ENCODE data around the gene SYT1. TPM values are rescaled to one million over a fixed set of nuclear protein-coding genes. Genes with fewer than 3 reads are reported as not detected.

Gene SYT1
- total and polyA plus RNA-seq, 2 experiments from 2014 or later: 48.7 to 51.7 TPM

DNA sequence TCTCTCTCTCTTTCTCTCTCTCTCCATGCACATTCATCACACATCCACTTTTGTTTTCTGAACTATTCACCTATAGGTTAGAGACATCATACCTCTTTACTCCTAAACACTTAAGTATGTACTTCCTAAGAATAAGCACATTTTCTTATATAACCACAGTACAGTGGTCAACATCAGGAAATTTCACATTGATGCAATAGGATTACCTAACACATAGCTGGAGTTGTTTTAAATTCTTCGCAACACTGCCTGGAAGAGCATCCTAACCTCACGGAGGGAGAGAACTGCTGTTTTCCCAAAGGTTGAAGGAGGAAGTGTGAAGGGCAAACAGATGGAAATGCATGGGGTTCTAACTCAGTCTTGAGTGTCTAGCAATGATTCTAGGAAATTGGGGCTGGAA lies 159.2 kb downstream of the SYT1 start:
- Mint-ChIP-seq H3K36me3 (ENCODE audit: low read depth) (no peaks in the 10 kb centered on the region), H3K4me3 (no peak overlapping the region)

DNA sequence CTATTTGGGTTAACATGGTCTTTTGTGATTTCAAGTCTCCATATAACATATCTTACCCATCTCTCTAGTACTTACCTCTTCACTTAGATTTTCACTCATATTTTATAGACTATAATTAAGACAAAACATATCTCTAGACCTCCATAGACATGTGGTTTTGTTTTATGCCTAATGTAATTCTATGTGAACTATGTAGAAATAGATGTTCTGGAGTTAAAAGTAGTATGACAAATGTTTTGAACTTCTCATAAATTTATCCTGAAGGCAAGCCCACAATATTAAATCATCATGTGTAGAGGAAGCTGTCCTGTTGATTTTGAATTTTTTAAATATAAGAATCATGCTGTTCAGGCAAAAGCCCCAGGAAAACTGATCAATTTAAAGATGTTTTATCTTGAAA lies 169.2 kb downstream of the SYT1 start:
- no peaks in the 10 kb centered on the region for H3F3A ChIP-seq (replicated peaks; ENCODE audit: low read depth)
- H2AFZ ChIP-seq: no peak overlapping the region
- TF ChIP-seq, protein P1, sequence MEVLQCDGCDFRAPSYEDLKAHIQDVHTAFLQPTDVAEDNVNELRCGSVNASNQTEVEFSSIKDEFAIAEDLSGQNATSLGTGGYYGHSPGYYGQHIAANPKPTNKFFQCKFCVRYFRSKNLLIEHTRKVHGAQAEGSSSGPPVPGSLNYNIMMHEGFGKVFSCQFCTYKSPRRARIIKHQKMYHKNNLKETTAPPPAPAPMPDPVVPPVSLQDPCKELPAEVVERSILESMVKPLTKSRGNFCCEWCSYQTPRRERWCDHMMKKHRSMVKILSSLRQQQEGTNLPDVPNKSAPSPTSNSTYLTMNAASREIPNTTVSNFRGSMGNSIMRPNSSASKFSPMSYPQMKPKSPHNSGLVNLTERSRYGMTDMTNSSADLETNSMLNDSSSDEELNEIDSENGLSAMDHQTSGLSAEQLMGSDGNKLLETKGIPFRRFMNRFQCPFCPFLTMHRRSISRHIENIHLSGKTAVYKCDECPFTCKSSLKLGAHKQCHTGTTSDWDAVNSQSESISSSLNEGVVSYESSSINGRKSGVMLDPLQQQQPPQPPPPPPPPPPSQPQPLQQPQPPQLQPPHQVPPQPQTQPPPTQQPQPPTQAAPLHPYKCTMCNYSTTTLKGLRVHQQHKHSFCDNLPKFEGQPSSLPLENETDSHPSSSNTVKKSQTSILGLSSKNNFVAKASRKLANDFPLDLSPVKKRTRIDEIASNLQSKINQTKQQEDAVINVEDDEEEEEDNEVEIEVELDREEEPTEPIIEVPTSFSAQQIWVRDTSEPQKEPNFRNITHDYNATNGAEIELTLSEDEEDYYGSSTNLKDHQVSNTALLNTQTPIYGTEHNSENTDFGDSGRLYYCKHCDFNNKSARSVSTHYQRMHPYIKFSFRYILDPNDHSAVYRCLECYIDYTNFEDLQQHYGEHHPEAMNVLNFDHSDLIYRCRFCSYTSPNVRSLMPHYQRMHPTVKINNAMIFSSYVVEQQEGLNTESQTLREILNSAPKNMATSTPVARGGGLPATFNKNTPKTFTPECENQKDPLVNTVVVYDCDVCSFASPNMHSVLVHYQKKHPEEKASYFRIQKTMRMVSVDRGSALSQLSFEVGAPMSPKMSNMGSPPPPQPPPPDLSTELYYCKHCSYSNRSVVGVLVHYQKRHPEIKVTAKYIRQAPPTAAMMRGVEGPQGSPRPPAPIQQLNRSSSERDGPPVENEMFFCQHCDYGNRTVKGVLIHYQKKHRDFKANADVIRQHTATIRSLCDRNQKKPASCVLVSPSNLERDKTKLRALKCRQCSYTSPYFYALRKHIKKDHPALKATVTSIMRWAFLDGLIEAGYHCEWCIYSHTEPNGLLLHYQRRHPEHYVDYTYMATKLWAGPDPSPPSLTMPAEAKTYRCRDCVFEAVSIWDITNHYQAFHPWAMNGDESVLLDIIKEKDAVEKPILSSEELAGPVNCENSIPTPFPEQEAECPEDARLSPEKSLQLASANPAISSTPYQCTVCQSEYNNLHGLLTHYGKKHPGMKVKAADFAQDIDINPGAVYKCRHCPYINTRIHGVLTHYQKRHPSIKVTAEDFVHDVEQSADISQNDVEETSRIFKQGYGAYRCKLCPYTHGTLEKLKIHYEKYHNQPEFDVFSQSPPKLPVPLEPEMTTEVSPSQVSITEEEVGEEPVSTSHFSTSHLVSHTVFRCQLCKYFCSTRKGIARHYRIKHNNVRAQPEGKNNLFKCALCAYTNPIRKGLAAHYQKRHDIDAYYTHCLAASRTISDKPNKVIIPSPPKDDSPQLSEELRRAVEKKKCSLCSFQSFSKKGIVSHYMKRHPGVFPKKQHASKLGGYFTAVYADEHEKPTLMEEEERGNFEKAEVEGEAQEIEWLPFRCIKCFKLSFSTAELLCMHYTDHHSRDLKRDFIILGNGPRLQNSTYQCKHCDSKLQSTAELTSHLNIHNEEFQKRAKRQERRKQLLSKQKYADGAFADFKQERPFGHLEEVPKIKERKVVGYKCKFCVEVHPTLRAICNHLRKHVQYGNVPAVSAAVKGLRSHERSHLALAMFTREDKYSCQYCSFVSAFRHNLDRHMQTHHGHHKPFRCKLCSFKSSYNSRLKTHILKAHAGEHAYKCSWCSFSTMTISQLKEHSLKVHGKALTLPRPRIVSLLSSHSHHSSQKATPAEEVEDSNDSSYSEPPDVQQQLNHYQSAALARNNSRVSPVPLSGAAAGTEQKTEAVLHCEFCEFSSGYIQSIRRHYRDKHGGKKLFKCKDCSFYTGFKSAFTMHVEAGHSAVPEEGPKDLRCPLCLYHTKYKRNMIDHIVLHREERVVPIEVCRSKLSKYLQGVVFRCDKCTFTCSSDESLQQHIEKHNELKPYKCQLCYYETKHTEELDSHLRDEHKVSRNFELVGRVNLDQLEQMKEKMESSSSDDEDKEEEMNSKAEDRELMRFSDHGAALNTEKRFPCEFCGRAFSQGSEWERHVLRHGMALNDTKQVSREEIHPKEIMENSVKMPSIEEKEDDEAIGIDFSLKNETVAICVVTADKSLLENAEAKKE (CRISPR knock-in tag; IDR thresholded peaks at IDR 0.05): no peak
- TF ChIP-seq ZNF114 (CRISPR knock-in tag; IDR thresholded peaks at IDR 0.05): no peak
- no peak for TF ChIP-seq STAT1 (IDR thresholded peaks at IDR 0.05; ENCODE audit: unreplicated experiment)
- no peak for TF ChIP-seq EZH2phosphoT487 (IDR thresholded peaks at IDR 0.05; ENCODE audit: unreplicated experiment)
- TF ChIP-seq POLR2AphosphoS5 (IDR thresholded peaks at IDR 0.05; ENCODE audit: low read depth): no peak
- TF ChIP-seq NANOG (IDR thresholded peaks at IDR 0.05; ENCODE audit: borderline replicate concordance): no peak
- TF ChIP-seq, protein P2, sequence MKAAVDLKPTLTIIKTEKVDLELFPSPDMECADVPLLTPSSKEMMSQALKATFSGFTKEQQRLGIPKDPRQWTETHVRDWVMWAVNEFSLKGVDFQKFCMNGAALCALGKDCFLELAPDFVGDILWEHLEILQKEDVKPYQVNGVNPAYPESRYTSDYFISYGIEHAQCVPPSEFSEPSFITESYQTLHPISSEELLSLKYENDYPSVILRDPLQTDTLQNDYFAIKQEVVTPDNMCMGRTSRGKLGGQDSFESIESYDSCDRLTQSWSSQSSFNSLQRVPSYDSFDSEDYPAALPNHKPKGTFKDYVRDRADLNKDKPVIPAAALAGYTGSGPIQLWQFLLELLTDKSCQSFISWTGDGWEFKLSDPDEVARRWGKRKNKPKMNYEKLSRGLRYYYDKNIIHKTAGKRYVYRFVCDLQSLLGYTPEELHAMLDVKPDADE (IDR thresholded peaks at IDR 0.05): no peak
- no peak for TF ChIP-seq ZNF331 (CRISPR knock-in tag; IDR thresholded peaks at IDR 0.05; ENCODE audit: low read depth)
- no peak for TF ChIP-seq REST (IDR thresholded peaks at IDR 0.05; ENCODE audit: unreplicated experiment)
- no peak for TF ChIP-seq EZH2 (IDR thresholded peaks at IDR 0.05; ENCODE audit: low read depth, unreplicated experiment)
- no peak for TF ChIP-seq JUNB (IDR thresholded peaks at IDR 0.05; ENCODE audit: unreplicated experiment)
- H3K36me3 ChIP-seq (ENCODE audit: insufficient read depth): no peaks in the 10 kb centered on the region
- H4K20me1 ChIP-seq (replicated peaks; ENCODE audit: insufficient read depth): peaks cover 3% of the 10 kb centered on the region; the same call in 1 of the 2 replicates
- H3K4me3 ChIP-seq: no peak overlapping the region
- no peaks in the 10 kb centered on the region for H3K4me1 ChIP-seq (ENCODE audit: insufficient read depth)
- DNase-seq (ENCODE audit: low spot score) (no peak), ATAC-seq (no peak)
- H3K9me2 ChIP-seq (ENCODE audit: insufficient read depth): no peaks in the 10 kb centered on the region
- H3K4me3 Mint-ChIP-seq: no peak overlapping the region
- H3K27ac ChIP-seq (ENCODE audit: low read depth): no peak overlapping the region
- no peaks in the 10 kb centered on the region for H3K36me3 Mint-ChIP-seq (ENCODE audit: low read depth)
- 0 out of 3 replicates have a peak, but pooled peaks cover 2% of the 10 kb centered on the region for H3K4me1 Mint-ChIP-seq
- H3K79me2 ChIP-seq (replicated peaks; ENCODE audit: insufficient read depth): peaks cover 5% of the 10 kb centered on the region
- H3K27me3 Mint-ChIP-seq (ENCODE audit: insufficient read depth, low read depth, poor library complexity): no peaks in the 10 kb centered on the region
- no peak overlapping the region for H3K4me2 ChIP-seq
- no peaks in the 10 kb centered on the region for H3K9me3 Mint-ChIP-seq
- no peaks in the 10 kb centered on the region for H3K27me3 ChIP-seq (ENCODE audit: insufficient read depth)
- no peak overlapping the region for H3K27ac Mint-ChIP-seq

More for the DNA sequence above, 159.2 kb downstream of the SYT1 start:
- Histone ChIP-seq H3K4me3 (no peak overlapping the region), H3K4me2 (no peak overlapping the region), H3K27ac (ENCODE audit: low read depth) (no peak overlapping the region), H3F3A (replicated peaks; ENCODE audit: low read depth) (no peaks in the 10 kb centered on the region), H3K79me2 (replicated peaks; ENCODE audit: insufficient read depth) (no peaks in the 10 kb centered on the region), H4K20me1 (replicated peaks; ENCODE audit: insufficient read depth) (peaks cover 3% of the 10 kb centered on the region; the same call in 1 of the 2 replicates), H3K9me2 (ENCODE audit: insufficient read depth) (no peaks in the 10 kb centered on the region), H3K36me3 (ENCODE audit: insufficient read depth) (no peaks in the 10 kb centered on the region), H3K4me1 (ENCODE audit: insufficient read depth) (no peaks in the 10 kb centered on the region), H3K27me3 (ENCODE audit: insufficient read depth) (no peaks in the 10 kb centered on the region), H2AFZ (no peak overlapping the region)
- Mint-ChIP-seq H3K27ac (no peak overlapping the region), H3K9me3 (no peaks in the 10 kb centered on the region), H3K27me3 (ENCODE audit: insufficient read depth, low read depth, poor library complexity) (no peaks in the 10 kb centered on the region), H3K4me1 (peaks cover 7% of the 10 kb centered on the region; the same call in 2 of the 3 replicates)
- DNase-seq (ENCODE audit: low spot score) (no peak), ATAC-seq (no peak)
- TF ChIP-seq STAT1 (IDR thresholded peaks at IDR 0.05; ENCODE audit: unreplicated experiment): no peak
